Smooth muscle cell of the brain vasculature (primary cell): Measurements from ENCODE around the gene FAAP24.
"Not testable (repeated sequence)": the region's sequence is repeated elsewhere in the genome, so short reads cannot be mapped to it uniquely, and the experiment has no call there.

Experiments
- DNase-seq: peaks from one replicate; pipeline ENCODE4 v3.0.0-alpha.2; 2012; ENCODE audit warnings: low read depth, low spot score

Gene FAAP24

DNA sequence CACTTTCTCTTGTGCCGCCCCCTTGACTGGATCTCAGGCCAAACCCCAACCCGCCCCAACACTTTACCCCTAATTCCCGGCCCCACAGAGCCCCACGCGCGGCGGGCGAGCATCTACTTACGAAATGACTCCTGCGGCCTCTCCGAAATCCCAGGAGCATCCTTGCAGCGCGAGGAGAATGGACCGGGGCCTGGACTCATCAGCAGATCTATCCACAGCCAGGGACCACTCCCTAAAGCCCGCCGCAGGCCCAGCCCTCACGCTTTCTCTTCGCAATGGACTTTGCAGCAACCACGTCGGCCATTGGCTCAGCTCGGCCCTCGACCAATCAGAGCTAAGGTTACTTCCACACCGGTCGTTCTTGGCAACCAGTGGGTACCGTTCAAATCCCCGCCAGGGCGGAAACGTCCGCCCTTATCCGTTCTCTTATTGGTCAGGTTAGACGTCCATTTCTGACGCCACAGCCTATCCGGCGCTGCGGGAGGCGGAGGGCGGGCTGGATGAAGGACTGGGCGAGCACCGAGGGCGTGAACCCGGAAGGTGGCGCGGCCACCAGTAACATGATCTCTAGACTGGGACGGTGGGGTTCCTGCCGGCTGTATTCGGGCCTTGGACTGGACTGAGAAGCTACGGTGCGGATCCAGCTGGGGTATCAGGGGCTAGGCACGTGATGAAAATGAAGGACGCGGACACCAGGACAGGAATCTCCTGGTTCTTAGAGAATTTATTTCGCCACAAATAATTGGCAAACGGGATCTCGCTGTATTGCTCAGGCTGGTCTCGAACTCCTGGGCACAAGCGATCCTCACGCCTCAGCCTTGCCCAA, at the start of gene FAAP24, which contains the start of gene CEP89:
TSS of gene FAAP24 (plus strand) at position 528 of the 826 bp plus-strand sequence. CDS start 955 bp downstream, outside the sequence.
TSS of gene CEP89 (minus strand) at position 244 of the 826 bp plus-strand sequence. CDS start at position 160, 84 bp downstream.
- peak; percentile 99 for DNase-seq

DNA sequence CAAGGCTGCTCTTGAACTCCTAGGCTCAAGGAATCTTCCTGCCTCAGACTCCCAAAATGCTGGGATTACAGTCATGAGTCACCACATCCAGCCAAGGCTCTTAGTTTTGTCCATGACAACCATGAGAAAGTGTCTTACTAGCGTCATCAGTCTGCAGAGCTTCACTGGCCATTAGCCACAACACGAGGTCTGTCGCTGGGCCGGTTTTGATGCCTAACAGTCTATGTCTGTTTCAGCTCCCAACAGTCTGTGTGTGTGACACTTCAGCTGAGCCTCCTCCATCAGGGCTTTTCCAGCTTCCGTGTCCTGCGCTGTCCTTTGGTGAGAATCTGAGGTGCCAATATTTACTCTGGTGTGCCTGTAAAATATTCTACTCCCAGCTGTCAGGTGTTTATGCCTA, 47.8 kb upstream of the FAAP24 start:
- no peak for DNase-seq

- DNase-seq = peak; percentile 10
Measured at GRCh38 chr19:32928806-32929205, 43.2 kb upstream of the FAAP24 start.

DNA sequence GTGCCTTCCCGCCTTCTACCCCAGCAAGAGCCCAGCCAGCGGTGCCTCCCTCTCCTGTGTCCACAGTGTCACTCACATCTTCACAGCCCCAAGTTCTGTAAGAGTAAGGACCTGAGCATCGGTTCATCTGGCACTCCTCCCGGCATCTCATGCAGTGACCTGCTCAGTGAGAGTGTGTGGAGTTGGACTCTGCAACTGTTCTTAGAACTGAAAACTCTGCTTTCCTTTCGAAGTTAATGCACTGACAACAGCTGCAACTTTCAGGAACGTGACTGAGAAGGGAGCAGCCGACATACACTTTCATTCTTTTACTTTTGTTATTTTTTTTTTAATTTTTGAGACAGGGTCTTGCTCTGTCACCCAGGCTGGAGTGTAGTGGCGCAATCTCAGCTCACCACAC, 41.5 kb upstream of the FAAP24 start:
- no peak for DNase-seq

DNA sequence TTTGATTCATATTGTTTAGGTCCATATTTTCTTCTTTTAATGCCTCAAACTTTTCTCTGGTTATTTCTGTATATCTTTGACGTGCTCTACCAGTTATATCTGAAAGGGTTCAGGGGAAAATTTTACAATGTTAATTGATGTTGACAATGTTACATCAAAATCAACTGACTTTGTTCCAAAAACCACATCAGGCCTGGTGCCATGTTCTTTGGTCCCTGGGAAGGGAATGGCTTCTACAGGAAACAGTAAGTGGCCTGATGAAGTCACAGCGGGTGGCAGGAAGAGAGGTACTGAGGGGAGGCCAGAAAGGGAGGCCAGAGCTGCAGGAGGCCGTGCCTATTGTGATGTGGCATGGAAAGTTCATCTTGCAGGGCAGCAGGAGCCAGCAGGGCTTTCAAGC, 38.5 kb upstream of the FAAP24 start:
- no peak for DNase-seq

DNA sequence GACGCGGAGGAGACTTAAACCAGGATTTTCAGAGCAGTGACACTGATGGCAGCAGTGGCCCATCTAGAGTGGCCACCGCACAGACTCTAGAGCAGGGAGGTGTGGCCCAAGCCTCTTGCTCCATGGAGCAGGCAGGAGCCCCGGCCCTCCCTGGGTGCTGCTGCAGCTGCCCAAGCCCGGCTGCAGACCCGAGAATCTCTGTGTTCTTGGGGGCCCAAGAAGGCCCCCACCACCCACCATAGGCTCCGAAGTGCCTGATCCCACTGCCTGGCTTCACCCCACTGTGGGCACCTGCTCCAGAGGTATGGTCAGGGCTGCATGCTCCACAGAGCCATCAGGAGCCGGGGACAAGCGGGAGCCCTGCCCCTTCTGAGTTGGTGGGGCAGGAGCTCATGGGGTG, 36.4 kb upstream of the FAAP24 start:
- no peak for DNase-seq

DNA sequence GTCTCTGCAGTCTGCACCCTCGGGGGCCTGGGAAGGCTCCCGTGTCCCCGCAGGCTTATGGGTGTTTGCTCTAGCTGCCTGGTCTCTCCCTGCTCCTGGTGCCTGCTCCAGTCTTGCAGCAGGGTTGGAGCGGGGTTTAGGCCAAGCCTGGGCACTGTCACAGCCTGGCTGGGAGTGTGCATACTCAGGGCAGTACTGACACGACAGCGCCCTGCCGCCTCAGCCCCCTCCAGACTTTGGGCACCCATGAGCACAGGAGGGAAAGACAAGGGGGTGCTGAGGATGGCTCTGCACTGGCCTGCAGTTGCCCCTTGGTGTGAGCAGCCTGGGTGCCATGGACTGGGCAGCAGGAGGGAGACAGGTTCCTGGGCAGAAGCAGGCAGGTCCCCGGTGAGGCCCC, 36.0 kb upstream of the FAAP24 start:
- no peak for DNase-seq

- DNase-seq = not testable (repeated sequence)
Measured at GRCh38 chr19:32941273-32941672, 30.8 kb upstream of the FAAP24 start.

DNA sequence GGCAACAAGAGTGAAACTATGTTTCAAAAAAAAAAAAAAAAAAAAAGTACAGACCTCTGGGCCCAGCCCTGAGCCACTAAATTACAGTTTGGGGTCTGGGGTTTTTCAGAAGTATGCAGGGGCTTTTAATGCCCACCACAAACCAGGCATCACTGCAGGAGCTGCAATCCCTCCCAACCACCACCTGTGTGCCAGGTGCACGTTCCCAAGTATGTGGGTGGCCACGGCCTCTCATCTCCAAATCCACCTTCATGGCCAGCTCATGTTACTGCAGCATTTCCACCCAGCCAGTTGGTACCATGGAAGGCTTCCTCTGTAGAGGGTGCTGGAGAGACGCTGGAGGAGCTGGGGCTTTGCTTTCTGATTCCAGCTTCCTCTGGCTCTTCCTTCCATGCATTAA, 26.8 kb upstream of the FAAP24 start:
- no peak for DNase-seq

GRCh38 chr19:32966750-32967149, 5.3 kb upstream of the FAAP24 start:
- no peak for DNase-seq

GRCh38 chr19:32969549-32969948, 2.5 kb upstream of the FAAP24 start:
- DNase-seq = no peak

DNA sequence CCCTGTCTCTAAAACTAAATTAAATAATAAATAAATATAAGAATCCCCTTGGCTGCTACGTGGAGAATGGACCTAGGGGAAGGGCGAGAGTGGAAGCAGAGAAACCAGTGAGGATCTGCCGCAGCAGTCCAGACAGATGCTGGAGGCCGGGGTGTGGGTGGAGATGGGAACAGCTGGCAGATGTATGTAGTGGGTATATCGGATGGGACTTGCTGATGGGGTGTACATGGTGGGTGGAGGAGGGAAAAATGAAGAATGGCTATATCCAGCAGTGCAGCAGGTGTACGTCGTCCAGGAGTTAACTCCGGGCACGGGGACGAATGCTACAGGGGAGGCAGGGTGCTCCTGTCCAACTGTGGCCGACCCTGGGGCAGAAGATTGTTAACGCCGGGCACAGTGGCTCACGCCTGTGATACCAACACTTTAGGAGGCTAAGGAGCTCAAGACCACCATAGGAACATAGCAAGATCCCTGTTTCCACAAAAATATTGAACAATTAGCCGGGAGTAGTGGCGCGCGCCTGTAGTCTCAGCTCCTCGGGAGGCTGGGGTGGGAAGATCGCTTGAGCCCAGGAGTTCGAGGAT, 938 bp upstream of the FAAP24 start:
- no peak for DNase-seq

DNA sequence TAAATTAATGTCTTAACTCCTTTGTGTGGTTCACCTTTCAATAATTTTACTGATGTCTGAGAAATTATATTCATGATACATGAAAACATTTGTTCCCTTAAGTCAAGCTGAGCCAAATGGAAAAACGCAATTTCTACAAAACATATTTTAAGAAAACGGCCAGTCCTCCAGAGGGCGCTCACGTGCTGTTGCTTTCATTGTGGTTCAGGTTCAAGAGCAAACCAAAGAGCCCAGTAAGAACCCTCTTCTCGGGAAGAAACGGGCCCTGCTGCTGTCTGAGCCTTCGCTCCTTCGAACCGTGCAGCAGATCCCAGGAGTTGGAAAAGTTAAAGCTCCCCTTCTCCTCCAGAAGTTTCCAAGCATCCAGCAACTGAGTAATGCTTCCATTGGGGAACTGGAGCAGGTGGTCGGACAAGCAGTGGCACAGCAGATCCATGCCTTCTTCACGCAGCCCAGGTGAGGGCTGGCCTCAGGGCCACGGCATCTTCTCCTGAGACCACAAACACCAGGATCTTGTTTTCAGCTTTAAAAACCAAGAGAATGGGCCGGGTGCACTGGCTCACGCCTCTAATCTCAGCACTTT, 4.3 kb downstream of the FAAP24 start:
- peak; percentile 55 for DNase-seq

GRCh38 chr19:32977280-32977679, 5.2 kb downstream of the FAAP24 start:
- DNase-seq = no peak

- DNase-seq = not testable (repeated sequence)
Measured at GRCh38 chr19:32977813-32978212, 5.8 kb downstream of the FAAP24 start.

GRCh38 chr19:32979807-32980206, 7.8 kb downstream of the FAAP24 start:
- DNase-seq = not testable (repeated sequence)

DNA sequence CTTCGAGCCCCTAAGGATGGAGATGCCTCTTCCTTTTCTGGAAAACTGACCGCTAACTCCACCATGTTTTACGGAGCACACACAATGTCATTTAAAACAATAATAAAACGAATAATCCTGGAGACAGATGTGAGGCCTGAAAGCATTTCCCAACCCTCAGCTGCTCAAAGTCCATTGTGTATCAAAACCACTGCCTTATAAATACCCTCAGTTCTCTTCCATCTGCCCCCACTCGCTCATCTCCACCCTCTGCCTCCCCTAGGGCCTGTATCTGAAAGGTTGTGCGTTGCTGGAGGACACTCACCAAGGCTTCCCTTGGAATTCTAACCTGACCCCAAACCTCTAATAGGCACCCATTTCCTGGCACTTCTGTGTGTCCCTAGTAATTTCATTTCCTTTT, 10.4 kb downstream of the FAAP24 start:
- not testable (repeated sequence) for DNase-seq

DNA sequence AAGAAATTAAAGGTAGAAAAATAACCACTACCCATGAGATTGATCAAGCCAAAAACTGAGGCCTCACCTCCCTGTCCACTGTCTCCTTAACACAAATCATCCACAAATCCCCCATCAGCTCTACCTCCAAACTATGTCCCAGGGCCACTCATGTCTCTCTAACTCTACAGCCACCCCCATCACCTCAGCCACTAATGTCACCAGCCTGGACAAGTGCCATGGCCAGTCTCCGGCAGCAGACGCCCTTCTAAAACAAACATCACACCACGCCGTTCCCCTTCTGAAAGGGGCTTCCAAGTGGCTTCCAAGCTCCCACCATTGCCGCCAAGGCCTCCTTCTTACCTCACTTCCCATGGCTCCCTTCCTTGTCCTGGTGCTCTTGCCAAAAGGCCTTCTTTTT, 16.2 kb downstream of the FAAP24 start:
- DNase-seq = not testable (repeated sequence)

DNA sequence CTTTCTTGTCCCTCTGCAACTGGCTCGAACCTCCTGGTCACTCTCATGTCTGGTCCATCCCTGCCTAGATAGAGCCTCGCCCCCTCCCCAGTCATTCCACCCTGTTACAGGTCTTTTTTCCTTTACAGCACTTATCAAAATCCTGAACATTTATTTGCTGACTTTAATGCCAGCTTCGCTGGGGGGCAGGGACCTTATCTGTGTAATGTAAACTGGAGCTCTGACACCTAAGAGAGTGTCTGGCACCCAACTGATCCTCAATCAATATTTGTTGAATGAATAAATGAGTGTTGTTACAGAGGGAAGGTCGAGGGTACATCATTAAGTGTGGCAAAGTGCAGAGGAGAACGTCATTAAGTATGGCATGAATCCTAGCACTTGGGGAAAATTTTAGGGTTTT, 16.7 kb downstream of the FAAP24 start:
- DNase-seq = no peak

DNA sequence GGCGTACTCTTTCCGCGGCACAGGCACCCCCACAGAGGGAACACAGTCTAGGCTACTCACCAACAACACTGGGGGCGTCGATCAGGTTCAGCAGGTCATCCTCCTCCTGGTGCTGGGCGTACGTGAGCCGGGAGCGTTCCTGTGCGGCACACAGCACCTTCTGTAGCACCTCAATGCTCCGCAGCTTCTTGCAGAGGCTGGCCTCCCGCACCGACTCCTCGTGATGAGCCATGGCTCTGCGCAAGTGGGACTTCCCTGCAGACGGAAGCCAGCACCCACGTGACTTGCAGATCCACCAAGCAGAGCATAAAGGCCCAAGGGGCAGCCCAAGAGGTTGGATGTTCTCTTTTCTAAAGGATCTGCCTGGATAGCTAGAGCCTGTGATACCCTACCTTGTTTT, 23.9 kb downstream of the FAAP24 start:
- not testable (repeated sequence) for DNase-seq

- DNase-seq = not testable (repeated sequence)
Measured at GRCh38 chr19:32997061-32997464, 25.0 kb downstream of the FAAP24 start.

DNA sequence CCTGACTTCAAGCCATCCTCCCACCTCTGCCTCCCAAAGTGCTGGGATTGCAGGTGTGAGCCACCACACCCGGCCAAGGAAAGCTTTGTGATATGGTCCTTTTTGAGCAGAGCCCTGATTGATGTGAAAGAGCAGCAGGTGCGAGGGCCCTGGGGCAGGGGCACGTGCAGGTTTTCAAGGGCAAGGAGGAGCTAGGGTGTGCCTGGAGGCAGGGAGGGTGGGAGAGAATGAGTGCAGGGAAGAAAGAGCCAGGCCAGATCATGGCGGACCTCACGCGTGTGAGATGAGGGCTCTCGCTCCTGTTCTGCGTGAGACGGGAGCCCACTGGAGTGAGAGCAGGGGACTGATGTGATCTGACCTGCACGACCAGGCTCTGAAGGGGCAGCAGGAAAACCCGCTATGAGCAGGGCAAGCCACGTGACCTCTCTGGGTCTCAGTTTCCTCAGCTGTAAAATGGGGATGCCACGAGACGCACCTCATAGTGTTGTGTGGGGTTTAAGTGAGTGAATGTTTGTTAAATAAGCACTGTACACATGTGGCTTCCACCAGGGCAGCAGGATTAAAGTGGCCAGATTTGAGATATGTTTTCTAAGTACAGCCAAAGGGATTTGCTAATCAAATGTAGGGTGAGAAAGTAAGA, 25.8 kb downstream of the FAAP24 start:
- DNase-seq = no peak
